Dermis blood vessel endothelial cell (primary cell): Measurements from ENCODE around the gene MRPL28. TPM values are rescaled to one million over a fixed set of nuclear protein-coding genes. Genes with fewer than 3 reads are reported as not detected.
A peak's percentile ranks its signal among the peaks of the same experiment; 100 is the strongest.
"Not testable (repeated sequence)": the region's sequence is repeated elsewhere in the genome, so short reads cannot be mapped to it uniquely, and the experiment has no call there.

ENCODE experiments used
- DNase-seq: peaks from one replicate; pipeline ENCODE4 v3.0.0; 2010
- total RNA-seq: library from RNA; depleted of rRNA; stranded (reverse); fragments of >200 nt; gene quantifications from 2 replicates; pipeline ENCODE4 v1.2.3, GENCODE V29; 2014

The MRPL28 gene
- total RNA-seq, 1 donor from 2014 or later, result 103 TPM

DNA sequence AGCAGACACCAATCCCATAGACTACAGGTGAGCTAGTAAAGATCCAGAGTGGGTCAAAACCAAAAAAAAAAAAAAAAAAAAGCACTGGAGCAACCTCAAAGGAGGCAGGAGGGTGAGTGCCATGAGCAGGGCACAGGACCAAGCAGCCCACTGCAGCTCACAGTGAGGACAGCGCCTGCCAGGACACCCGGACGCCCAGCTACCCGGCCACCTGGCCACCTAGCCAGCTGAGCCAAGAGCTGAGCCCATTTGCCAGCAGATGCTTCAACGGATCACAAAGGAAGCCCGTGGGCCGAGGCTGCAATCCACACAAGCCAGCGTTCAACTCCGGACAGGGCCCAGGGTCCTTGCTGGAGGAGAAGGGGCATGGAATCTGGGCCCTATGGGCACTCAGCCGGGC lies 32.9 kb downstream of the MRPL28 start:
- DNase-seq, result no peak

DNA sequence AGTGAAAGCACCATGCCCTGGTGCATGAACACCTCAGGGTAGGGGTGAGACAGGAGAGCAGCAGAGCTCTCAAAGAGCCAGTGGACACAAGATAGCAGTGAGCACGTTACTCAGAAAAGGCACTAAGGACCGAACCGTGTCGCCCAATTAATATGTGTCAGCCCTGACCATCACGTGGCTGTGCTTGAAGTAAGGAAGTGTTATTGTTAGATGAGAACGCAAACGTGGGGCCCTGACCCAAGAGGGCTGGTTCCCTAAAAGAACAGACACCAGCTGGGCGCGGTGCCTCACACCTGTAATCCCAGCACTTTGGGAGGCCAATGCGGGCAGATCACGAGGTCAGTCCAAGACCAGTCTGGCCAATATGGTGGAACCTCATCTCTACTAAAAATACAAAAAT lies 34.1 kb downstream of the MRPL28 start:
- DNase-seq, result no peak

DNA sequence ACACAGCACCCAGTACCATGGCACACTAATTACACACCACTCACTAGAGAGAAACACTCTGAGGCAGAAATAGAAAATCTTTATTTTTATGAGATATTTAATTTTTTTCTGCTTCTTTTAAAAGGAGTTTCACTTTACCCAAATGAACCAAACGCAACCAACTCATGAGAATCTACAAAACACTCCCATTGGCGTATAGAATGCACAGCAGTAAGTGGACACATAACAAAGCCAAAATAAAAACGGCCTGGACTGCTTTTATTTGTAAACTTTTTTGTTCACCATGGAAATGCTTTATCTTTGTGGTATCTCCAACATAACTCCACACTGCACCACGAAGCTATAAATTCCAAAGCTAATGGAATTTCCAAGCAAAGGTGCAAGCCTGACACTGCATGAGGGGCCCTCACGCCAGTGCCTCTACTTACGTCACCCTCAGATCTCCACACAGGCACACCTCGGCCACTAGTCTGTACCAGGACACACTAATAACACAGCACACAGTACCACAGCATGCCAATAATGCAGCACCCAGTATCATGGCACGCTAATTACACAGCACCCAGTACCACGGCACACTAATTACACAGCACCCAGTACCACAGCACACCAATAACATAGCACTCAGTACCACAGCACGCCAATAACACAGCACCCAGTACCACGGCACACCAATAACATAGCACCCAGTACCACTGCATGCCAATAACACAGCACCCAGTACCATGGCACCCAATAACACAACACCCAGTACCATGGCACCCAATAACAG lies 35.3 kb downstream of the MRPL28 start:
- DNase-seq, result not testable (repeated sequence)

DNA sequence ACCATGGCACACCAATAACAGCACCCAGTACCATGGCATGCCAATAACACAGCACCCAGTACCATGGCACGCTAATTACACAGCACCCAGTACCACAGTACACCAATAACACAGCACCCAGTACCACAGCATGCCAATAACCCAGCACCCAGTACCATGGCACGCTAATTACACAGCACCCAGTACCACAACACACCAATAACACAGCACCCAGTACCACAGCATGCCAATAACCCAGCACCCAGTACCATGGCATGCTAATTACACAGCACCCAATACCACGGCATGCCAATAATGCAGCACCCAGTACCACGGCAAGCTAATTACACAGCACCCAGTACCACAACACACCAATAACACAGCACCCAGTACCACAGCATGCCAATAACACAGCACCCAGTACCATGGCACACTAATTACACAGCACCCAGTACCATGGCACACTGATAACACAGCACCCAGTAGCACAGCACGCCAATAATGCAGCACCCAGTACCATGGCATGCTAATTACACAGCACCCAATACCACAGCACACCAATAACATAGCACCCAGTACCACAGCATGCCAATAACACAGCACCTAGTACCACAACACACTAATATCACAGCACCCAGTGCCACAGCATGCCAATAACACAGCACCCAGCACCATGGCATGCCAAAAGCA lies 36.0 kb downstream of the MRPL28 start:
- DNase-seq, result not testable (repeated sequence)

DNA sequence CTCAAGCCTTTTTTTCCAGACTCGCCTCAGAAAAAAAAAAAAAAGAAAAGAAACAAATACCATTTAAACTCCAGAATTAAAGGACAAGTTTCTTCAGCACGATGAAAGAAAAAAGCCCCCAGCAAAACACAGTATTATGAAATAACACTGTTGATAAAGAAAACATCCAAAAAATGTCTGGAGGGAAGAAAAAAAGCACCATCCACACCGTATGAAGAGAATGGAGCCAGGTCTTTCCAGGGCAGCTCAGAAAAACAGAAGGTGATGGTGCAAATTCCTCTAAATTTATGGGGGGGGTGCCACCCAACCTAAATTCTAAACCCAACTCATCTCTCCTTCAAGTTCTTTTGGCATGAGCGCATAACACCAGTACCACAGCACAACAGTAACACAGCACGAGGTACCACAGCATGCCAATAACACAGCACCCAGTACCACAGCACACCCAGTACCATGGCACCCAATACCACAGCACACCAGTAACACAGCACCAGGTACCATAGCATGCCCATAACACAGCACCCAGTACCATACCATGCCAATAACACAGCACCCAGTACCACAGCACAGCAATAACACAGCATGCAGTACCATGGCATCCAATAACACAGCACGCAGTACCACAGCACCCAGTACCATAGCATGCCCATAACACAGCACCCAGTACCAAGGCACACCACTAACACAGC lies 36.8 kb downstream of the MRPL28 start:
- DNase-seq, result no peak

DNA sequence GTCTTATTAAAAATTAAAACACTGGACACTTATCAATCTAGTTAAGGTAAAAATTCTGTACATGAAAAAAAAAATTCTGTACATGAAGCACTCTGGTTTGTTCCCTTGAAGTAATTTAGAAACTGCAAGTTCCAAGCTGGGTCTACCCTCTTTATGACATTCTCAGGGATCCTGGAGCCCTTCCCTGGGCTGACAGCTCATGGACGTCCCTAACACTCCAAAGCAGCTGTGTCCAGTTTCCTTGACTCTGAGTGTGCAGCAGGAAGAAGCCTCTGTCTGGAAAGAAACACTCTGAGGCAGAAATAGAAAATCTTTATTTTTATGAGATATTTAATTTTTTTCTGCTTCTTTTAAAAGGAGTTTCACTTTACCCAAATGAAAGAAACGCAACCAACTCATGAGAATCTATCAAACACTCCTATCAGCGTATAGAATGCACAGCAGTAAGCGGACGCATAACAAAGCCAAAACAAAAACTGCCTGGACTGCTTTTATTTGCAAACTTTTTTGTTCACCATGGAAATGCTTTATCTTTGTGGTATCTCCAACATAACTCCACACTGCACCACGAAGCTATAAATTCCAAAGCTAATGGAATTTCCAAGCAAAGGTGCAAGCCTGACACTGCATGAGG lies 39.0 kb downstream of the MRPL28 start:
- not testable (repeated sequence) for DNase-seq

DNA sequence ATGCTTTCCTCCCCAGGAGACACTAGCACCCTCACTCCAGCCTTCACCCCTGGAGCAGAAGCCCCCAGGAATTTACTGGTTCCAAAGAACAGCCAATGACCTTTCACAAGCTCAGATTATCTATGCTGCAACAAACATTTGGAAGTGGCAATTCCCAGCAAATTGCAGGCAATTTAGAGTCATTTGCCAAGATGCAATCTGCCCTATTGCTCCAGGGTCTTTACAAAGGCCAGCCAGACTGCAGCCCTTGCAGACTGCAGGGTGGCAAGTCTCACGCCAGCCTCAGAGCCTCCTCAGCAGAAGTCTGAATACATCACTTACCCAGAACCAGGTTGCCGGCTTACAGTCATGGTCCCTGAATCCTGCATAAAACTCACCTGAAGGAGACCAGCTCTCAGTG lies 39.6 kb downstream of the MRPL28 start:
- no peak for DNase-seq

DNA sequence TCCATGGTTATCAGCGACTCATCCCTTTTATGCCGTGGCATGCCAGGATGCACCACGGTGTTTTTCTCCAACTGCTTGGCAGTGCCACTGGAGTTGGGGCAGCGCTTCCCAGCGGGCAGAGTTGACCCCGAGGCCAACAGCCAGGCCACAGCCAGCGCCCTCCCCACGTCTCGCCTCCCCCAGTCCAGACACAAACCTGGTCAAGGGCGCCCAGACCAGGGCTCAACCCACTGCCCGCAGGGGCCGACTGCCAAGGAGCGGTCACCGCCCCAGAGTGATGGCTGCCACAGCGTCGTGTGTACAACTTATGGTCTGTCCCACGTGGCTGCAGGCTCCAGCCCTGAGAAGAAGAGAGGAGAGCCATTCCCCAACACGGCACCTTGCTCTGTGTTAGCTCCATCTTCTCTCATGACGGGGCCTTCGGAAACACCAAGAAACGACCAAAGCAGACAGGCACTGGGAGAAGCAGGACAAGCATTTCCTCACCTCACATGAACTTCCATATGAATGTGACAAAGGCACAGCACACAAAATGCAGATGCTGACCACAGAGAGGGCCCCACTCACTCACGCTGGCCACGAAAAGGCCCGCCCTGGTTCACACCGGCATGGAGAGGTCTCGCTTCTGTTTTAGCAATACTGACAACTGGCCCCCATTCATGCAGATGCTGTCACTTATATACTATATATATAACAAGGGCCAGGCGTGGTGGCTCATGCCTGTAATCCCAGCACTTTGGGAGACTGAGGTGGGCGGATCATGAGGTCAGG lies 44.8 kb downstream of the MRPL28 start:
- DNase-seq, result no peak

DNA sequence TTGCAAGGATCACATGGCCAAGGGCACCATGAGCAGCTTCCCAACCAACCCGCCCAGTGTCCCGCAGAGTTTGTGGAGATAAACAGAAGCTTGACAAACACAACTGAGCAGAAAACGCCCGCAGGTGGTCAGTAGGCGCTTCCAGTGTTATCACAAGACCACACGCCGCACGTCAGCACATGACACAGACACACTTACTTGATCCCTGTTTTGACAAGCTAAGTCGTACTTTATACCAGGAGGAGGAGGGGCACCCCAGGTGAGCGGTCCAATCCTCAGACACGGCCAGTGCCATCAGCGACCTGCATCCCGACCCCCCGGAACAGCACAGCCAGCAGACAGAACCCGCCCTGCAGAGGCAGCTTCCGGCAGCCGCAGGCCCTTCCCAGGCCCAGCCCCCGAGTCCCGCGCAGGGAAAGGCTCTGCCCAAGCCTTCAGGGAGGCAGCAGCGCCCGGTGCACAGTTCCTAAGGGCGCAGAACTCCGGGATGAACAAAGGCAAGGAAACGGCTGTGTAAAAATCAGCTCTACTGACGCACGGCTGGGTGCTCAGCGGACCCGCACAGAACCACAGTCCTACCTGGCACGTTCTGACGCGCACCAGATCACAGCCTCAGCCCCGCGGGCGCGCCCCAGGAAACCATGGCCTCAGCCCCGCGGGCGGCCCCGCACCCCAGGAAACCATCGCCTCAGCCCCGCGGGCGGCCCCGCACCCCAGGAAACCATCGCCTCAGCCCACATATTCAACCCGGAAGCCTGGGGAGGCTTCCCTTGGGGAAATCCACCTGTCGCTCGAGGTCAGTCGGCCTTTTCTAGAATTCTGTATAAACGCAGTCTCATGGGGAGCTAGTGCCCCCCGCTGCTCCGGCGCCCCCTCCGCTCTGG lies 45.6 kb downstream of the MRPL28 start:
- DNase-seq, result peak; percentile 26

DNA sequence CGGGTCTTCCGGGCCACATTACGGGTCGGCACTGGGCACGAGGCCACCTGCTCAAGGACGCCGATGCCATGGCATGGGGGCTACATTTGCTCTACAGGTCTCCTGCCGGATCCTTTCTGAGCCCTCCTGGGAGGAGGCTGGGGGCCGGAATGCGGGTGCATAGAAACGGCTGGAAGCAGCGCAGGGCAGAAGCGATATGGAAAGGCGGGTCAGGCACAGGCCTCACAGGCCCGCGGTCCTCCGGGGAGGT lies 46.2 kb downstream of the MRPL28 start:
- DNase-seq, result no peak

DNA sequence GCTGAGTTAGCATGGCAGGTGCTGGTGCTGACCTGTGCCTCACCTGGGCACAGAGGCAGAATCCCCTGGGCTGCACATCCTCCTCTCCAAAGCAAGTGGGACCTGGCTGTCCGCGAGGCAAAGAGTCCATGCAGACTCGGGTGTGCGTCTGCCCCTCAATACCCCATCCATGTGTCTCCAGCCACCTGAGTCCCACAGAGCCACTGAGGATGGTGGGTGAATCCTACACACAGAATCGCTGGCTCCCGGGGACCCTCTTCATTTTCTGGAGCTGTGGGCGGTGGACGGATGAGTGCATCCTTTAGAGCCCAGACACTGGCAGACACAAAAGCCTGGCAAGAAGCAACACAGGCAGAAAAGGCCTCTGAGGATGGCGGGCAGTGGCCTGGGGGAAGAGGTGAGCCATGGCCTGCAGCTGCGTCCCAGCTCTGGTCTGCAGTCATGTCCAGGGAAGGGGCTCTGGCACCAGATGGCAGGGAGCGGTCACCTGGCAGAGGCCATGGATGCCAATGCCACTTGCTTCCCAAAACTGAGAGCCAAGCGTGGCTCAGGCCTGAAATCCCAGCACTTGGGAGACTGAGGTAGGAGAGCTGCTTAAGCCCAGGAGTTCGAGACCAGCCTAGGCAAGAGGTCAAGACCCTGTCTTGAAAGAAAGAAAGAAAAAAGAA lies 47.7 kb downstream of the MRPL28 start:
- DNase-seq, result no peak

DNA sequence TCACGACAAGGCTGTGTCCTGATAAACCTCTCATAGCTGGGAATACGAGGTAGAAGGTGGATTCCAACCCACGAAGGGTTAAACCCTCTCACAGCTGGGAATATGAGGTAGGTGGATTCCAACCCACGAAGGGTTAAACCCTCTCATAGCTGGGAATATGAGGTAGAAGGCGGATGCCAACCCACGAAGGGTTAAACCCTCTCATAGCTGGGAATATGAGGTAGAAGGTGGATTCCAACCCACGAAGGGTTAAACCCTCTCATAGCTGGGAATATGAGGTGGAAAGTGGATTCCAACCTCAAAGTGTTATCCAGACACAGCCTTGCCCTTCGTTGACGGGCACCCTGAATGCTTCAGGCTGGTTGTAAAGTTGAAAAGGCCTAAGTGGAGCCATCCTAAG lies 48.8 kb downstream of the MRPL28 start:
- no peak for DNase-seq

DNA sequence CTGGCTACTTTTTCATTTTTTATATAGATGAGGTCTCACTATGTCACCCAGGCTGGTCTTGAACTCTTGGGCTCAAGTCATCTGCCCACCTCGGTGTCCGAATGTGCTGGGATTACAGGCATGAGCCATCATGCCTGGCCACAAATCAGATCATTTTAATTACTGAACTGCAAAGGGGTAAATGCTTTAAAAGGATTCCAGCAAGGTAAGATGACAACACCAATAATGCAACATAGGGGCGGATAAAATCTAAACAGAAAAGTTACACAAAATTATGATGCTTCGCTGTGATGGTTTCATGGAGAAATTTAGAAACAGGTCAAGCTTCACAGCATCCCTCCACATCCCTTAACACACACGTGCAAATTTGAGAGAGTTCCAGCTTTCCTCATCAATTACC lies 50.1 kb downstream of the MRPL28 start:
- DNase-seq, result no peak

DNA sequence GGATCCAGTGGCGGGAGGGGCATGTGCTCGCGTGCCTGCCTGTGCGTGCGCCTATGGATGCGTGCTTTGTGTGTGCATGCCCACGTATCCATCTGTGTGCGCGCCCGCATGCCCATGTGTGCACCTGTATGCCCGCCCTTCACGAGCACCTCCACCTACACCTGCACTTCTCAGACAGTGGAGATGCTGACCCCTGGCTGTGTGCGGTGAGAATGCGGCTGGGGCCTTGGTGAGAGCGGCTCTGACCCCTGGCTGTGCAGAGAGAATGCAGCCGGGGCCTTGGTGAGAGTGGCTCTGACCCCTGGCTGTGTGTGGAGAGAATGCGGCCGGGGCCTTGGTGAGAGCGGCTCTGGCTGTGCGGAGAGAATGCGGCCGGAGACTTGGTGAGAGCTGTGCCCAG lies 51.7 kb downstream of the MRPL28 start:
- DNase-seq, result no peak

DNA sequence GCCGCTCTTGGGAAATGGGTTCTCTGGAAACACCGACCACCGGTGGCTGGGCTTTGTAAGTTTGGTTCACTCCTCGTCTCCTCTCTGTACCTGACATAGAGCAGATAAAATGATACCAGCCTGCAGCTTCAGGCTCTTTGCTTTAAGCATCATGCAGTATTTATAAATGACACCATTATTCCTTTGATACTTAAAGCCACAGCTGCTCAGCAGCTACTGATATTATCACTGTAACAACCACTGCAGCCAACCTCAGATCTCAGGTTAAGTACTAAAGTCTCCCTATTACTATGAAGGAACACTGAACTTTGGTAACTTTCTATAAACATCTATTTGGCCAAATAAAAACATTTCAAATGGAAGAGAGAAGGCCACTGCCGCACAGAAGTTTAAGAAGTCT lies 52.8 kb downstream of the MRPL28 start:
- no peak for DNase-seq

Other genes starting within 250 kb of the MRPL28 start
- gene NPRL3, start 231.9 kb downstream of the MRPL28 start, total RNA-seq, result 9.5 and 17.8 TPM in 2 replicates
- gene HBZ, start 217.9 kb downstream of the MRPL28 start, total RNA-seq, result not detected in 2 replicates
- not detected in 2 replicates for gene HBM, start 204.6 kb downstream of the MRPL28 start, total RNA-seq
- gene HBA2, start 197.7 kb downstream of the MRPL28 start, total RNA-seq, result 0.42 TPM in 1 of 2 replicates, not detected in the other
- not detected in 2 replicates for gene HBA1, start 193.9 kb downstream of the MRPL28 start, total RNA-seq
- 0.34 TPM in 1 of 2 replicates, not detected in the other for gene HBQ1, start 190.1 kb downstream of the MRPL28 start, total RNA-seq
- 30.9 and 55.5 TPM in 2 replicates for gene LUC7L, start 141.1 kb downstream of the MRPL28 start, total RNA-seq
- gene FAM234A, start 135.7 kb downstream of the MRPL28 start, total RNA-seq, result 59.2 and 76.1 TPM in 2 replicates
- gene RGS11, start 94.6 kb downstream of the MRPL28 start, total RNA-seq, result 0.19 and 0.68 TPM in 2 replicates
- gene ARHGDIG, start 89.9 kb downstream of the MRPL28 start, total RNA-seq, result 1.2 TPM in 1 of 2 replicates, not detected in the other
- 0.34 TPM in 1 of 2 replicates, not detected in the other for gene PDIA2, start 87.4 kb downstream of the MRPL28 start, total RNA-seq
- gene AXIN1, start 17.8 kb downstream of the MRPL28 start, total RNA-seq, result 28.2 and 31.9 TPM in 2 replicates
- 98.2 and 132 TPM in 2 replicates for gene PGAP6, start 11.4 kb upstream of the MRPL28 start, total RNA-seq
- 42.2 and 55.7 TPM in 2 replicates for gene NME4, start 26.7 kb upstream of the MRPL28 start, total RNA-seq
- gene DECR2, start 31.3 kb upstream of the MRPL28 start, total RNA-seq, result 13.4 and 17.5 TPM in 2 replicates
- 34.9 and 46.8 TPM in 2 replicates for gene RAB11FIP3, start 55.1 kb upstream of the MRPL28 start, total RNA-seq
- gene CAPN15, start 157.2 kb upstream of the MRPL28 start, total RNA-seq, result 50.5 and 83.4 TPM in 2 replicates
- gene PRR35, start 189.9 kb upstream of the MRPL28 start, total RNA-seq, result not detected in 2 replicates
- 1.9 and 2.7 TPM in 2 replicates for gene NHLRC4, start 196.5 kb upstream of the MRPL28 start, total RNA-seq
- 25.4 and 32.2 TPM in 2 replicates for gene PIGQ, start 199.4 kb upstream of the MRPL28 start, total RNA-seq
- gene RAB40C, start 219.5 kb upstream of the MRPL28 start, total RNA-seq, result 13.3 and 14.1 TPM in 2 replicates